Thoracic aorta (tissue), 2 donors: ENCODE measurements around the gene KNSTRN. TPM values are rescaled to one million over a fixed set of nuclear protein-coding genes. Genes with fewer than 3 reads are reported as not detected.

Source experiments
- ATAC-seq: fragments of 150-250 bp; one replicate; pipeline ENCODE4 v1.8.0; 2017; ENCODE audit warnings: low read depth; ENCODE audit not compliant: insufficient number of reproducible peaks, low FRiP score
- DNase-seq: peaks from one replicate; pipeline ENCODE4 v3.0.0-alpha.2; 2020; ENCODE audit warnings: low spot score
- H3K27ac ChIP-seq, 2 donors: fragments of 200-600 bp; sonication (generic); 1 replicate in 1 of 2; 2 replicates in 1 of 2; pipeline ENCODE4 v1.5.1; 2016; ENCODE audit warnings: mild to moderate bottlenecking in 2 of 2, moderate library complexity in 2 of 2
- H3K27me3 ChIP-seq: fragments of 200-600 bp; sonication (generic); replicated peaks from 2 replicates; pipeline ENCODE4 v1.6.0; 2016; ENCODE audit warnings: mild to moderate bottlenecking; ENCODE audit not compliant: insufficient read depth
- H3K36me3 ChIP-seq: fragments of 200-600 bp; sonication (generic); one replicate; pipeline ENCODE4 v1.5.1; 2016
- H3K4me1 ChIP-seq, 2 donors: fragments of 200-600 bp; sonication (generic); 1 replicate in 1 of 2; 2 replicates in 1 of 2; pipeline versions ENCODE4 v1.5.1 to v1.6.0; 2016; ENCODE audit warnings: low read depth in 2 of 2, mild to moderate bottlenecking in 1 of 2; ENCODE audit not compliant: control insufficient read depth in 1 of 2
- H3K4me3 ChIP-seq: fragments of 200-600 bp; sonication (generic); 2 replicates; pipeline ENCODE4 v1.5.1; 2016; ENCODE audit warnings: mild to moderate bottlenecking
- H3K9me3 ChIP-seq: fragments of 200-600 bp; sonication (generic); 2 replicates; pipeline ENCODE4 v1.5.1; 2016
- total RNA-seq, 2 donors: library from RNA; depleted of rRNA; stranded (reverse); fragments of >200 nt; gene quantifications; one replicate each; pipeline versions ENCODE4 v1.1.0 to v1.2.3, GENCODE V29; 2016
- TF ChIP-seq, protein P1 (sequence below): fragments of 200-600 bp; sonication (generic); IDR thresholded peaks from one replicate; pipeline ENCODE4 v1.5.1; 2019; ENCODE audit warnings: antibody characterized with exemption

Gene KNSTRN
- total RNA-seq, 2 donors from 2014 or later: 4.5 to 5.8 TPM

DNA sequence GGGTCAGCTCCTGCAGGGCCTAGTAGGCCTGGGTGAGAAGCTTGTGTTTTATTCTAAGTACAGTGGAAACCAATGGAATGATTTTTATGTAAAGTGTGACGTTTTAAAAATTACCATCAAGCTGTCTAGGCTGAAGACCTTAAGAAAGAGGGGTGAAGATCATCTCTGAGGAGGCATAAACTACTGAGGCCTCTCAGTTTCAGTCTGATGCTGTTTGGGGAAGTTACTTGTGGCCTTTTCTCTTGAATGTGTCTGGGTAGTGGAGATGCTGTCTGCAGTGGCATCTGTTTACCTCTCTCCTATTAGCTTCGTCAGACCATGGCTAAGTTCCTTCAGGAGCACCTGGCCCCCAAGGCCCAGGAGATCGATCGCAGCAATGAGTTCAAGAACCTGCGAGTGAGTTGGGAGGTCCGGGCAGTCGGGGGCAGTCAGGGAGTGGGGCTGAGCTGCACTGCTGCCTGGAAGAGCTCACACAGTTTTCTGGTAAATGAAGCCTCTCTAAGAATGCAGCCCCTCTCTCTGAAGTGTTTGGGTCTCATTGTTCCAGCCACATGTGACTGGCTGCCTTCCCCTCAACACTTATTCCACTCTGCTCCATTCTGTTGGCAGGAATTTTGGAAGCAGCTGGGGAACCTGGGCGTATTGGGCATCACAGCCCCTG, 24.9 kb downstream of the KNSTRN start:
- ATAC-seq (no peak), DNase-seq (no peak)
- Histone ChIP-seq H3K4me1 (peaks cover 12 to 21% of the 10 kb centered on the region in 2 donors), H3K36me3 (peaks cover 21% of the 10 kb centered on the region), H3K9me3 (no peaks in the 10 kb centered on the region), H3K27ac (no peak overlapping the region), H3K4me3 (no peak overlapping the region), H3K27me3 (no peaks in the 10 kb centered on the region)
- TF ChIP-seq, protein P1, sequence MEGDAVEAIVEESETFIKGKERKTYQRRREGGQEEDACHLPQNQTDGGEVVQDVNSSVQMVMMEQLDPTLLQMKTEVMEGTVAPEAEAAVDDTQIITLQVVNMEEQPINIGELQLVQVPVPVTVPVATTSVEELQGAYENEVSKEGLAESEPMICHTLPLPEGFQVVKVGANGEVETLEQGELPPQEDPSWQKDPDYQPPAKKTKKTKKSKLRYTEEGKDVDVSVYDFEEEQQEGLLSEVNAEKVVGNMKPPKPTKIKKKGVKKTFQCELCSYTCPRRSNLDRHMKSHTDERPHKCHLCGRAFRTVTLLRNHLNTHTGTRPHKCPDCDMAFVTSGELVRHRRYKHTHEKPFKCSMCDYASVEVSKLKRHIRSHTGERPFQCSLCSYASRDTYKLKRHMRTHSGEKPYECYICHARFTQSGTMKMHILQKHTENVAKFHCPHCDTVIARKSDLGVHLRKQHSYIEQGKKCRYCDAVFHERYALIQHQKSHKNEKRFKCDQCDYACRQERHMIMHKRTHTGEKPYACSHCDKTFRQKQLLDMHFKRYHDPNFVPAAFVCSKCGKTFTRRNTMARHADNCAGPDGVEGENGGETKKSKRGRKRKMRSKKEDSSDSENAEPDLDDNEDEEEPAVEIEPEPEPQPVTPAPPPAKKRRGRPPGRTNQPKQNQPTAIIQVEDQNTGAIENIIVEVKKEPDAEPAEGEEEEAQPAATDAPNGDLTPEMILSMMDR: no peak

GRCh38 chr15:40409366-40409765, 26.8 kb downstream of the KNSTRN start:
- peaks cover 37% of the 10 kb centered on the region for H3K36me3 ChIP-seq
- no peak for ATAC-seq
- no peak overlapping the region for H3K4me3 ChIP-seq
- no peaks in the 10 kb centered on the region for H3K27me3 ChIP-seq
- H3K9me3 ChIP-seq: no peaks in the 10 kb centered on the region
- no peak overlapping the region for H3K27ac ChIP-seq
- H3K4me1 ChIP-seq: peaks cover 12 to 21% of the 10 kb centered on the region in 2 donors
- TF ChIP-seq, protein P1: no peak
- DNase-seq: no peak

GRCh38 chr15:40410476-40410875, 28.0 kb downstream of the KNSTRN start:
- no peak for DNase-seq
- Histone ChIP-seq H3K36me3 (peaks cover 45% of the 10 kb centered on the region), H3K4me1 (peaks cover 6 to 15% of the 10 kb centered on the region in 2 donors), H3K4me3 (no peak overlapping the region), H3K27me3 (no peaks in the 10 kb centered on the region), H3K27ac (no peak overlapping the region), H3K9me3 (no peaks in the 10 kb centered on the region)
- no peak for ATAC-seq
- TF ChIP-seq, protein P1: no peak

DNA sequence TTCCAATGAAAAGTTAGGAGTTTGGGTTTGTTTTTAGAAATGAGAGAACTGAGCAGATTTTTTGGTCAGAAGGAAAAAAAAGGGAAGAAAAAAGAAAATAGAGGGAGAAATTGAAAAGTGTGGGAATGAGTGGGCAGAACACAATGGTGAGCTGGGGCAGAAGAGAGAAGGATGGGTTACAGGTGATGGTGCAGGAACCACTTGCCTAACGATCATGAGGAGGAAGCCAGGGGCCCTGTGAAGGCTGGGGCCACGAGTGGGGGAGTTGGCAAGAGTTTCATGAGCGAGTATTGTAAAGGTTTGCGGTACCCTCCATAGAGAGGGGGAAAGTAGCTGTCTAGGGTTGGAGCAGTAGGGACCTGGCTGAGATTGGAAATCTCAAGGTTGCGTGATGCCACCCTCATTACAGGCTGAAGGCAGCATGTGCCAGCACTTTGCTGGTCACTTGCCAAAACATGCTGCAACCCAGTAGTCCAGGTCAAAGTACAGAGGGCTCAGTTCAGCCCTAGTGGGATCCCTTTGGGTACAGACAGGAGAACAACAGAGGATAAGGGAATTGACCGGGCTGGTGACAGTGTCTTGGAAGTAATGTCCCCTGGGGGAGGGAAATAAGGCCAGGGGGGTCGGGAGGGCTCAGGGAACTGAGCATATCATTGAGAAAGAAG, 29.7 kb downstream of the KNSTRN start:
- DNase-seq (no peak), ATAC-seq (no peak)
- Histone ChIP-seq H3K27ac (no peak overlapping the region), H3K9me3 (no peaks in the 10 kb centered on the region), H3K4me3 (no peak overlapping the region), H3K36me3 (peaks cover 45% of the 10 kb centered on the region), H3K27me3 (no peaks in the 10 kb centered on the region), H3K4me1 (peaks cover 0 to 2% of the 10 kb centered on the region in 2 donors)
- TF ChIP-seq, protein P1: no peak

GRCh38 chr15:40413036-40413435, 30.5 kb downstream of the KNSTRN start:
- Histone ChIP-seq H3K4me1 (no peaks in the 10 kb centered on the region), H3K27ac (no peak overlapping the region), H3K9me3 (no peaks in the 10 kb centered on the region), H3K27me3 (no peaks in the 10 kb centered on the region), H3K36me3 (peaks cover 49% of the 10 kb centered on the region), H3K4me3 (no peak overlapping the region)
- DNase-seq (no peak), ATAC-seq (no peak)
- TF ChIP-seq, protein P1: no peak
